Measurements from ENCODE around the gene ZNF839. TPM values are rescaled to one million over a fixed set of nuclear protein-coding genes. Genes with fewer than 3 reads are reported as not detected.

Gene ZNF839
- total RNA-seq, 1 donor from 2014 or later = 9.8 TPM

DNA sequence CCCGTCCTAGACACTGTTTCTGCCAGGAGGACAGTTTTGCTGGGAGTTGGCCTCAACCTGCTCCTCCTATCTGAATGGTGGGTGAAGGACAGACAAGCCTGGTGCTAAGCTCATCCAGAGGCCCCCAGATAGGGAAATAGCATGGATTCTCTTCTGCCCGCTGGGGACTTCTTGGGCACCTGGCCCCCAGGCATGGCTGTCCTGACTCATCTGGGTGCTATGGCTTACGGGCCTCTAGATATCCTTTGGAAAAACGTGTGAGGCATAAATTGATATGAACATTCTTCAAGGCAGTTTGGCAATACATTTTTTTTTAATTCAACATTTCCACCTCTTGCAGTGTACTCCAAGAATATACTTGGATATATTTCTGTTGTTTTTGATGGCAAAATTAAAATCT lies 51.8 kb downstream of the ZNF839 start:
- no peak for DNase-seq (ENCODE audit: extremely low read depth, low read depth, low spot score)

DNA sequence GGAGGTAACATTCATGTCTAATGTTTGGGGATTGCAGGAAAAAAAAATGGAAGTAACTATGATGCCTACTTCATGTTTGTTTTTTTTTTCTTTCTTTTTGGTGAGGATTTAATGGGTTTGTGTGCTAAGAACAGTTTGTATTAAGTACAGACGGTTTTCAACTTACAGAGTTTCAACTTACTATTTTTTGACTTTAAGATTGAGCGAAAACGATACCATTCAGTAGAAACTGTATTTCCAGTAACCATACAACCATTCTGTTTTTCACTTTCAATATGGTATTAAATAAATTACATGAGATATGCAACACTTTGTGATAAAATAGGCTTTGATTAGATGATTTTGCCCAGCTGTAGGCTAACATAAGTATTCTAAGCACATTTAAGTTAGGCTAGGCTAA lies 53.6 kb downstream of the ZNF839 start:
- no peak for DNase-seq (ENCODE audit: extremely low read depth, low read depth, low spot score)

DNA sequence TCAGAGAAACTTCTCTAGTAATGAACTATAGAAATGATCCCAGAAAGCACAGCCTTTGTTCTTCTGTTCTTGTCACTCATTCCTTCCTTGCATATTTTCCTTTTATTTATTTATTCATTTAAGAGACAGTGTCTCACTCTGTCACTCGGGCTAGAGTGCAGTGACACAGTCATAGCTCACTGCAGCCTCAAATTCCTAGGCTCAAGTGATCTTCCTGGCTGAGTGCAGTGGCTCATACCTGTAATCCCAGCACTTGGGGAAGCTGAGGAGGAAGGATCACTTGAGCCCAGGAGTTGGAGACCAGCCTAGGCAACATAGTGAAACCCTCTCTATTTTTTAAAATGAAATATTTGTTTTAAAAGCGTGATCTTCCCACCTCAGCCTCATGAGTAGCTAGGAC lies 54.7 kb downstream of the ZNF839 start:
- no peak for DNase-seq (ENCODE audit: extremely low read depth, low read depth, low spot score)

DNA sequence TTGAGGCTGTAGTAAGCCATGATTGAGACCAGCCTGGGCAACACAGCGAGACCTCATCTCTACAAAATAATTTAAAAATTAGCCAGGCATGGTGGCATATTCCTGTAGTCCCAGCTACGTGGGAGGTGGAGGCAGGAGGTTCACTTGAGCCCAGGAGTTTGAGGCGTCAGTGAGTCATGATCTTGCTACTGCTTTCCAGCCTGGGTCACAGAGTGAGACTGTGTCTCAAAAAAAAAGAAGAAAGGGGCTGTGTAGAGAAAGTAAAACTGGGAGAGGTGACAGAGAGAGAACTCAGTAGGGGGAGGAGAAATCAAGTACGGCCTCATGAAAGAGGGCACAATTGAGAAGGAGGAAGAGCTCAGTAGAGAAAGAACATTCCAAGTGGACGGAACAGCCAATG lies 55.6 kb downstream of the ZNF839 start:
- DNase-seq (ENCODE audit: extremely low read depth, low read depth, low spot score) = no peak

DNA sequence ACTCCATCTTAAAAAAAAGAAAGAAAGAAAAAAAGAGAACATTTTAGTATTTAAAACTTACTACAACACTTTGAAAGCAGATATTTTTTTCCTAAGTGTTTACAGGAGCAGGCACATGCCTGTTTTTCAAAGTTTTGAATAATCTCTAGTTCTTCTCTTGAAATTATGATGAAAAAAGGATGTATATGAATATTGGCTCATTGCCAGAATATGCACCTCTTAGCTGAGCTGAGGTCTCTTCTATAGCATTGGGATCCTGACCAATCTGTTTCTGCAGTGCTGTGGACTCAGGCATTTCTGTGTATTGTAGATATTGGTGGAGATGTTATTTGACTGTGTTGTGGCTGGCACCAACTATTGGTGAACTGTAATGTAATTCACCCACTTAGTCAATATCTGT lies 58.1 kb downstream of the ZNF839 start:
- no peak for DNase-seq (ENCODE audit: extremely low read depth, low read depth, low spot score)

DNA sequence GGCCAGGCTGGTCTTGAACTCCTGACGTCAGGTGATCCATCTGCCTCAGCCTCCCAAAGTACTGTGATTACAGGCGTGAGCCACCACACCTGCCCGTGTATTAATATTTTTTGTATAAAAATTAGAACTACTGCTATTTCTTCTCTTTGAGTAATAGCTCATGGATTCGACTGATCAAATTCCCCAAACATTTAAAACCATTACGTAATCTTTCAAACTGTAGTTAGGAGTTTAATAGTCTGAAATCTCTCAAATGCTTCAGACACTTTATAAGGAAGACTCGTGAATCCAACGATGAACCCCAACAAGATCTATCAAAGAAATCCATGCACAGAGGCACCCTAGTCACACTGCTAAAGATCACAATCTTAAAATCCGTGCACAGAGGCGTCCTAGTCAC lies 59.3 kb downstream of the ZNF839 start:
- DNase-seq (ENCODE audit: extremely low read depth, low read depth, low spot score) = no peak

DNA sequence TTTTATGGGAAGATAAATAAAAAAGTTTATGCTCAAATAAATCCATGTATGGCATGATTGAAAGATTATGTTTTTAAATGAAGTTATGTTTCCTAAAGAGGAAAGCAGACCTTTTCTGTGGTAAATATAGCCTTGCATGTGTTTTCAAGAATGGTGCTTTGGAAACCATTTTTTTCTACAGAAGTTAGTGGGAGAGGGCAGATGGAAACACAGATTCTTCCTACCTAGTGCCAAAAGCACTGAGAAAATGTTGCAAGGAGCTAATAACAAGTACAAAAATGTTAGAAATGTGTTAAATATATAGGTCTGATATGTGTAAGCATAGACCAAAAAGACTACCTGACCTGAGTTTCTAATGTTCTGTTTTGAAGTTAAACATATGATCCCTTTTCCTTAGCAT lies 67.5 kb downstream of the ZNF839 start:
- DNase-seq (ENCODE audit: extremely low read depth, low read depth, low spot score) = no peak

DNA sequence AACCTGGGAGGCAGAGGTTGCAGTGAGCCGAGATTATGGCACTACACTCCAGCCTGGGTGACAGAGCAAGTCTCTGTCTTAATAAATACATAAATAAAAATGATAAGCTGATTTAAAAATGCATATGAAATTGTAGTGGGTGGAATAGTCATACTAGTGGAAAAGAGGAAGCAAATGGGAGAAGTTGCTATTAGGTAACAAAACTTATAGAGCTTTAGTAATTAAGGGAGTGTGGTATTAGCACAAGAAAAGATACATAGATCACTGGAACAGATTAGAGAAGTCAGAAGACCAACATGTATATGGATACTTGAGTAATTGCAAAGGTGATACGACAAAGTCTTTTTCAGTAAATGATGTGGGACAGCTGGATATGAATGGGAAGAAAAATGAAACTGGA lies 69.7 kb downstream of the ZNF839 start:
- DNase-seq (ENCODE audit: extremely low read depth, low read depth, low spot score) = no peak

DNA sequence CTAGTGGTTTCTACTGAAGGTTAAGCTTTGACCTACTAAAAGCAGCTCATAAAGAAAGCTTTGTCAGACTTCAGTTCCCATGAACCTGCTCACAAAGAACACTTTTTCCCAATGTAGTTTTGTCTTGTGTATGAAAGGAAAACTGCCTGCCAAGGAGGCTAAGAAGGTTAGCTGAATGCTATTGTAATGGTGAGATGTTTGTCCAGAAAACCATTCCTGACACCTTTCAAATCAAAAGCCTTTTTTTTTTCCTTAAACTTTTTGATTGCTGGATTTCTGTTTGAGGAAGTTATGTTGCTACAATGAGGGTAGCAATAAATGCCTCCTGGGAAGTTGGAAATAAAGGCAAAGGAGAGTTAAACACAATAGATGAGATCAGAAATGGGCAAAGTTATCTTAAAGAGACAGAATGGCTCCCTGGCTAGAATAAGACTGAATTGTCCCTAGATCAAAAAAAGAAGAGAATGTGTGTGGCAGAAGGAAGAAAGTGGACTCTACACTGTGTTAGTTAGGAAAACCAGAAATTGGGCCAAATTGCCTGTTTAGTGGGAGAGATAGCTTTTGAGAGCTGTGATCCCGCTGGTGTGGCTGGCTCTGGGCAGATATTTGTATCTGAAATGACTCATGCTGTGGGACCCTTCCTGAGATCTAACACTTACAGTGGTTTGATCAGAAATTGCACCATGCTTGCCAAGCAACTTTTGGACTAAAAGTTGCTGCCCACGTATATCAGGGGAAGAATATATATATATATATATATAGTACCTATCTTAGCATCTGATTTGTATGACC lies 70.7 kb downstream of the ZNF839 start:
- DNase-seq (ENCODE audit: extremely low read depth, low read depth, low spot score) = peak; percentile 5

Other genes with a start within 250 kb of the ZNF839 start
- gene HSP90AA1, start 232.7 kb upstream of the ZNF839 start, total RNA-seq = 698 and 771 TPM in 2 replicates
- gene WDR20, start 179.8 kb upstream of the ZNF839 start, total RNA-seq = 16.6 and 16.7 TPM in 2 replicates
- 9.7 and 11.6 TPM in 2 replicates for gene MOK, start 14.6 kb upstream of the ZNF839 start, total RNA-seq
- gene CINP, start 43.1 kb downstream of the ZNF839 start, total RNA-seq = 37.3 and 51.6 TPM in 2 replicates
- 16.6 and 32.3 TPM in 2 replicates for gene TECPR2, start 43.2 kb downstream of the ZNF839 start, total RNA-seq
- gene ANKRD9, start 190.0 kb downstream of the ZNF839 start, total RNA-seq = 44.9 and 47.6 TPM in 2 replicates